Measurements from ENCODE around the gene MAK. TPM values are rescaled to one million over a fixed set of nuclear protein-coding genes. Genes with fewer than 3 reads are reported as not detected.

The MAK gene
- total RNA-seq: under 0.01 TPM in 1 of 2 replicates, not detected in the other

GRCh38 chr6:10837995-10838793 lies at the start of gene MAK:
Gene MAK (minus strand): TSS chr6:10838539. CDS start chr6:10830648, 7,891 bp downstream.

DNA sequence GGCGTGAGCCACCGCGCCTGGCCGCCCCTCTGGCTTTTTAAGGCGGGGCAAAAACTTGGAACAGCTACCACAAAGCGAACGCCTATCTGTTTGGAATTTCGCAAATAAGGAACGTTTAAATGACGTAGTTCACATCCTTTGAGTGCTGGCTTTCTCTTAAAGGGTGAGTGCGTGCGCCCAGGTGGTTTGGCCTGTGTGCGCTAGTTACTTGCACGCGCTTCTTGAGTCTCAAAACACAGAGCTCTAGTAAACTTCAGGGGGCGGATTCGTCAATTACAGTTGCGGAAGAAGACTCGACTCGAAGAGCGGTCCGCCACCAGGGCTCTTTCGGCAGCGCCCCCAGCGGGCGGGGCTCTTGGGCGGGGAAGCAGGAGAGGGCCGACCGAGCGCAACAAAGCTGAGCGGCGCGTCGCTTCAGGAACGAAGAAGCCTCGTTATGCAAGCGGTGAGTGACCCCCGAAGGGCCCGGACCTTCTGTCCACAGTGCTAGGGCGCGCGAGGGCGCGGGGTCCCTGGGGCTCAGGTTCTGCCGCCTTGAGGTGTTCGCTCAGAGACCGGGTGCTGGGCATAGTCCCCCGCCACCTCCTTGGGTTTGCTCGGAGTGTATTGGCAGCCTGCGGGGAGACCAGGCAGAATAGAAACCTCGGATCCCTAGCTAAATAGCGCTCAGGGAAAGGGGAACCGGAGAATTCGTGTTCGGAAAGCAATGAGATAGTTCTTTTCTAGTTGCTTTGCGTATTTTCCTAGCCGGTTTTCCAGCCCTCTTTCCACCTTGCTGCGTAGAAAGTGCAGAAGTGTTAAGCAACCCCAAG lies 48.6 kb upstream of the MAK start, which contains the start of gene SYCP2L:
SYCP2L (plus strand) TSS at position 362 of the 812 bp plus-strand sequence; CDS start at position 437, 75 bp downstream.

GRCh38 chr6:10747251-10747972 lies 90.9 kb downstream of the MAK start, which contains the start of gene TMEM14B:
Gene TMEM14B (plus strand): TSS chr6:10747805. CDS start chr6:10749246, 1,441 bp downstream.

DNA sequence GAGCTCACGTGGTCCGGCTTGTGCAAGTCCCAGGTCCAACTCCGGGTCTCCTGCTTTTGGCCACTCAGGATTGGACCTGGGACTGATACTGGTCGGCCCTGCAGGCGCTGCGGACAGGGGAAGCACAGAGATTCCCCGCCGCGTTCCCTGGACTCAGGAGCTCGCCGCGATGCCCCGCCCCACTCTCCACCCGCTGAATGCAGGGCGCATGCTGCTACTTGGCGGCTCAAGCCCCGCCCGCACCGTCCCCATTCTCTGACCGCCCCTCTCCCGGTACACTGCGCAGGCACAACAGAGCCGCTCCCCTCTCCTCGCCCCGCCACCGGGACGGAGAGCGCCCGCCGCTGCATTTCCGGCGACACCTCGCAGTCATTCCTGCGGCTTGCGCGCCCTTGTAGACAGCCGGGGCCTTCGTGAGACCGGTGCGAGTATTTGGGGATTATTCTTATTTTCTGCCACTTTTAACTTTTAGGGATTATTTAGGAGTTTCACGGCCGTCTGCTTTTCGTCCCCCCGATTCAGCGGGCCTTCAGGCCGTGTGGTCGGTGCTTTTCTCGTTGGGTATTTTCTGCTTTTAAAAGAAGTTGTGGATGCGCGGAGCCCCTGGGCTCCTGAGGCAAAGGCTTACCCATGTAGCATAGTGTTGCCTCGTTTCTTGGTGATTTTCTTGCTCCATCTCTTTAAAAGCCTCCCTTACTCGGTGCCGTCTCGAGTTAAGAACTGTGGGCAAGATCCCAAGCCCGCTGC lies 115.3 kb downstream of the MAK start, which contains the start of gene TMEM14C:
TMEM14C (plus strand) TSS at position 251 of the 747 bp plus-strand sequence. CDS start 1,544 bp downstream, outside the sequence.

Other genes starting within 250 kb of the MAK start
- gene C6orf52, start 143.9 kb downstream of the MAK start, total RNA-seq: 1.4 and 2.1 TPM in 2 replicates
- 28.5 and 28.7 TPM in 2 replicates for gene PAK1IP1, start 143.6 kb downstream of the MAK start, total RNA-seq
- gene TMEM14C, start 115.5 kb downstream of the MAK start, total RNA-seq: 82.4 and 117 TPM in 2 replicates
- gene TMEM14B, start 90.7 kb downstream of the MAK start, total RNA-seq: 43.7 and 55.7 TPM in 2 replicates
- gene GCM2, start 43.5 kb upstream of the MAK start, total RNA-seq: not detected in 2 replicates
- 0.85 and 2.4 TPM in 2 replicates for gene SYCP2L, start 48.5 kb upstream of the MAK start, total RNA-seq
- gene ELOVL2, start 205.8 kb upstream of the MAK start, total RNA-seq: under 0.01 TPM in 1 of 2 replicates, not detected in the other

All from nasal cavity respiratory epithelium epithelial cell of viscerocranial mucosa (primary cell).